GM21576 (cell line): Measurements from ENCODE around the gene CXCL13.
"Not testable (repeated sequence)": the region's sequence is repeated elsewhere in the genome, so short reads cannot be mapped to it uniquely, and the experiment has no call there.

Experiments used
- ATAC-seq: cut with Tn5 transposase; IDR thresholded peaks from one replicate; pipeline ENCODE4 v1.9.1; 2021; ENCODE audit warnings: mild to moderate bottlenecking, moderate library complexity; ENCODE audit not compliant: unreplicated experiment

The CXCL13 gene

GRCh38 chr4:77605210-77605902 is at the start of gene CXCL13:
Gene CXCL13, plus strand, starts transcription at chr4:77605820. Its CDS starts 46 bp downstream, at chr4:77605866.
- ATAC-seq: no peak

GRCh38 chr4:77560170-77560569 is 45.5 kb upstream of the CXCL13 start:
- no peak for ATAC-seq

- ATAC-seq: not testable (repeated sequence)
Observed at GRCh38 chr4:77561720-77562119, 43.9 kb upstream of the CXCL13 start.

- ATAC-seq: no peak
Observed at GRCh38 chr4:77564231-77564630, 41.4 kb upstream of the CXCL13 start.

GRCh38 chr4:77566148-77566547 is 39.5 kb upstream of the CXCL13 start:
- ATAC-seq: no peak

- no peak for ATAC-seq
Observed at GRCh38 chr4:77567549-77567948, 38.1 kb upstream of the CXCL13 start.

GRCh38 chr4:77570508-77571214 is 35.0 kb upstream of the CXCL13 start:
- not testable (repeated sequence) for ATAC-seq

GRCh38 chr4:77576351-77576750 is 29.3 kb upstream of the CXCL13 start:
- ATAC-seq: no peak

- no peak for ATAC-seq
Observed at GRCh38 chr4:77578145-77578544, 27.5 kb upstream of the CXCL13 start.

GRCh38 chr4:77579406-77580076 is 26.1 kb upstream of the CXCL13 start:
- ATAC-seq: no peak

- no peak for ATAC-seq
Observed at GRCh38 chr4:77581724-77582123, 23.9 kb upstream of the CXCL13 start.

- no peak for ATAC-seq
Observed at GRCh38 chr4:77582156-77582555, 23.5 kb upstream of the CXCL13 start.

GRCh38 chr4:77582711-77583110 is 22.9 kb upstream of the CXCL13 start:
- no peak for ATAC-seq

GRCh38 chr4:77586951-77587383 is 18.7 kb upstream of the CXCL13 start:
- ATAC-seq: peak; percentile 95

- no peak for ATAC-seq
Observed at GRCh38 chr4:77590482-77590881, 15.1 kb upstream of the CXCL13 start.

GRCh38 chr4:77591532-77591931 is 14.1 kb upstream of the CXCL13 start:
- ATAC-seq: no peak

- no peak for ATAC-seq
Observed at GRCh38 chr4:77593101-77593500, 12.5 kb upstream of the CXCL13 start.

- no peak for ATAC-seq
Observed at GRCh38 chr4:77593993-77594392, 11.6 kb upstream of the CXCL13 start.

- ATAC-seq: no peak
Observed at GRCh38 chr4:77595364-77595973, 10.2 kb upstream of the CXCL13 start.

GRCh38 chr4:77599378-77599777 is 6.2 kb upstream of the CXCL13 start:
- ATAC-seq: no peak
